Activated CD8-positive, alpha-beta T cell treated with anti-CD3 and anti-CD28 coated beads for 36 hours (primary cell): ENCODE data around the gene NTRK1. TPM values are rescaled to one million over a fixed set of nuclear protein-coding genes. Genes with fewer than 3 reads are reported as not detected.

Experiments used
- ATAC-seq: fragments of 200-7000 bp; cut with Tn5 transposase; one replicate; pipeline ENCODE4 v1.10.0; 2021; ENCODE audit warnings: mild to moderate bottlenecking, moderate library complexity
- CTCF ChIA-PET: fragments of 350-600 bp; sonication (Branson Sonifier 250); formaldehyde crosslinking; loops from one replicate; lab custom pipeline; 2021; ENCODE audit warnings: antibody characterized with exemption; lab: Charles Lee
- POLR2A ChIA-PET: fragments of 350-600 bp; sonication (Branson Sonifier 250); formaldehyde crosslinking; loops from one replicate; lab custom pipeline; 2021; ENCODE audit warnings: antibody characterized with exemption; lab: Charles Lee
- DNase-seq: peaks from one replicate; pipeline ENCODE4 v3.0.0-alpha.2; 2020
- H3K27ac Mint-ChIP-seq: one replicate; pipeline ENCODE4 v1.8.0; 2021; ENCODE audit warnings: mild to moderate bottlenecking, mixed read lengths
- H3K27me3 Mint-ChIP-seq: one replicate; pipeline ENCODE4 v1.8.0; 2021; ENCODE audit warnings: mixed read lengths
- H3K36me3 Mint-ChIP-seq: one replicate; pipeline ENCODE4 v1.8.0; 2021; ENCODE audit warnings: low read depth, mixed read lengths
- H3K4me1 Mint-ChIP-seq: one replicate; pipeline ENCODE4 v1.8.0; 2021; ENCODE audit warnings: low read depth, mixed read lengths
- H3K4me3 Mint-ChIP-seq: one replicate; pipeline ENCODE4 v1.8.0; 2021; ENCODE audit warnings: mild to moderate bottlenecking, moderate library complexity, mixed read lengths
- H3K9me3 Mint-ChIP-seq: one replicate; pipeline ENCODE4 v1.8.0; 2021; ENCODE audit warnings: mixed read lengths
- intact Hi-C: fragments of 100-400 bp; cut with micrococcal nuclease; formaldehyde crosslinking; loops from one replicate; pipeline ENCODE4 v1.10.0; 2022
- total RNA-seq, 2 experiments: library from RNA; stranded (reverse); gene quantifications; one replicate each; pipeline ENCODE4 v1.2.3, GENCODE V29; 2021
- TF ChIP-seq, protein P1 (sequence below): fragments of 200-600 bp; IDR thresholded peaks from one replicate; pipeline ENCODE4 v1.8.0; 2022; ENCODE audit warnings: antibody characterized with exemption, mild to moderate bottlenecking

The NTRK1 gene
- total RNA-seq, 2 experiments from 2014 or later, result 23.5 to 25.9 TPM

- ChIA-PET CTCF (interaction anchor here (0.9 to 13.7 kb wide), 24 partner anchors 9 to 307 kb away, joined by 3 to 273 read pairs (median 10); partner anchors contain the start of genes INSRR, ISG20L2, METTL25B and NTRK1), POLR2A (interaction anchor here (1.0 kb wide), 2 partner anchors 13 to 29 kb away, joined by 3 read pairs; no protein-coding TSS in a partner anchor)
- no peak for ATAC-seq
- TF ChIP-seq, protein P1, sequence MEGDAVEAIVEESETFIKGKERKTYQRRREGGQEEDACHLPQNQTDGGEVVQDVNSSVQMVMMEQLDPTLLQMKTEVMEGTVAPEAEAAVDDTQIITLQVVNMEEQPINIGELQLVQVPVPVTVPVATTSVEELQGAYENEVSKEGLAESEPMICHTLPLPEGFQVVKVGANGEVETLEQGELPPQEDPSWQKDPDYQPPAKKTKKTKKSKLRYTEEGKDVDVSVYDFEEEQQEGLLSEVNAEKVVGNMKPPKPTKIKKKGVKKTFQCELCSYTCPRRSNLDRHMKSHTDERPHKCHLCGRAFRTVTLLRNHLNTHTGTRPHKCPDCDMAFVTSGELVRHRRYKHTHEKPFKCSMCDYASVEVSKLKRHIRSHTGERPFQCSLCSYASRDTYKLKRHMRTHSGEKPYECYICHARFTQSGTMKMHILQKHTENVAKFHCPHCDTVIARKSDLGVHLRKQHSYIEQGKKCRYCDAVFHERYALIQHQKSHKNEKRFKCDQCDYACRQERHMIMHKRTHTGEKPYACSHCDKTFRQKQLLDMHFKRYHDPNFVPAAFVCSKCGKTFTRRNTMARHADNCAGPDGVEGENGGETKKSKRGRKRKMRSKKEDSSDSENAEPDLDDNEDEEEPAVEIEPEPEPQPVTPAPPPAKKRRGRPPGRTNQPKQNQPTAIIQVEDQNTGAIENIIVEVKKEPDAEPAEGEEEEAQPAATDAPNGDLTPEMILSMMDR, result no peak
- no peak overlapping the region for H3K27ac Mint-ChIP-seq
- DNase-seq, result no peak
- H3K27me3 Mint-ChIP-seq, result peaks cover 44% of the 10 kb centered on the region
- no peak overlapping the region for H3K4me3 Mint-ChIP-seq
- H3K36me3 Mint-ChIP-seq, result no peaks in the 10 kb centered on the region
- H3K9me3 Mint-ChIP-seq, result no peaks in the 10 kb centered on the region
- intact Hi-C loops, result loop anchor here (5.0 kb wide), 1 partner anchor 53 kb away; the partner anchor contains the start of gene PEAR1
- H3K4me1 Mint-ChIP-seq, result peaks cover 40% of the 10 kb centered on the region
Observed at GRCh38 chr1:156839426-156840109, 21.1 kb upstream of the NTRK1 start.

GRCh38 chr1:156840186-156840897 lies 20.3 kb upstream of the NTRK1 start:
- POLR2A ChIA-PET, result interaction anchor here (1.0 kb wide), 1 partner anchor 12 kb away, joined by 3 read pairs; no protein-coding TSS in a partner anchor
- no peak for ATAC-seq

GRCh38 chr1:156840898-156841279 lies 19.8 kb upstream of the NTRK1 start:
- Mint-ChIP-seq H3K27me3 (peaks cover 53% of the 10 kb centered on the region), H3K9me3 (no peaks in the 10 kb centered on the region), H3K4me1 (peaks cover 39% of the 10 kb centered on the region), H3K4me3 (no peak overlapping the region), H3K27ac (no peak overlapping the region), H3K36me3 (no peaks in the 10 kb centered on the region)
- ChIA-PET POLR2A (interaction anchor here (0.6 kb wide), 1 partner anchor 18 kb away, joined by 3 read pairs; no protein-coding TSS in a partner anchor), CTCF (interaction anchor here (1.2 to 13.7 kb wide), 3 partner anchors 20 to 87 kb away, joined by 4 to 273 read pairs (median 7); partner anchors contain the start of genes INSRR and NTRK1)
- DNase-seq (no peak), ATAC-seq (no peak)
- TF ChIP-seq, protein P1, result no peak
- intact Hi-C loops, result no loop called here

More at GRCh38 chr1:156840186-156840897, 20.3 kb upstream of the NTRK1 start:
- TF ChIP-seq, protein P1, result no peak
- DNase-seq, result no peak
- no peak overlapping the region for H3K4me3 Mint-ChIP-seq
- peaks cover 51% of the 10 kb centered on the region for H3K27me3 Mint-ChIP-seq
- CTCF ChIA-PET, result interaction anchor here (1.2 to 13.7 kb wide), 4 partner anchors 20 to 87 kb away, joined by 4 to 273 read pairs (median 76); partner anchors contain the start of genes INSRR, NTRK1 and PEAR1
- intact Hi-C loops, result no loop called here
- H3K27ac Mint-ChIP-seq, result no peak overlapping the region
- no peaks in the 10 kb centered on the region for H3K36me3 Mint-ChIP-seq
- no peaks in the 10 kb centered on the region for H3K9me3 Mint-ChIP-seq
- peaks cover 41% of the 10 kb centered on the region for H3K4me1 Mint-ChIP-seq

DNA sequence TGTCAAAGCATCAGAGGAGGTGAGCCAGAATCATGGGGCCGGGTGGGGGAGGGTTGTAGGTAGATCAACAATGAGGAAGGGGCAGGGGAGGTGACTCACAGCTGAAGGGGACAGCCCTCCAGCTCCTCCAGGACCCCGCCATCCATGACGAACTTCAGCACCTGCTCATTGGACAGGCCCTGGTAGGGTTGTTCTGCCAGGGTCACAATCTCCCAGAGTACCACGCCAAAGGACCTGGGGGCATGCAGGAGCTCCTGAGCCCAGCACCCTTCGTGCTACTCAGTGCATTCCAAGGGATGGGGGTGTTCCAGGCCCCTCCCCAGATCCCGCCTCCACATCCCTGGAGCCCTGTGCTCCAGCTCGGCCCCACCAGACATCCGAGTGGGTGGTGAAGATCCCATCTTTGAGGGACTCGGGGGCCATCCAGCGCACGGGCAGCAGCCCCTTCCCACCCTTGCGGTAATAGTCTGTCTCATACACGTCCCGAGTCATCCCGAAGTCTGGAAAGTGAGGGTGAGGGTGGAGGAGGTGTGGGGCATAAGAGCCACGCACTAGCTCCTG lies 19.3 kb upstream of the NTRK1 start:
- CTCF ChIA-PET, result interaction anchor here (1.2 to 13.7 kb wide), 3 partner anchors 19 to 86 kb away, joined by 4 to 273 read pairs (median 7); partner anchors contain the start of genes INSRR and NTRK1

More for the DNA sequence above, 19.3 kb upstream of the NTRK1 start:
- peaks cover 58% of the 10 kb centered on the region for H3K27me3 Mint-ChIP-seq
- no peak overlapping the region for H3K27ac Mint-ChIP-seq
- TF ChIP-seq, protein P1, result no peak
- peaks cover 38% of the 10 kb centered on the region for H3K4me1 Mint-ChIP-seq
- H3K9me3 Mint-ChIP-seq, result no peaks in the 10 kb centered on the region
- intact Hi-C loops, result no loop called here
- no peak overlapping the region for H3K4me3 Mint-ChIP-seq
- no peak for ATAC-seq
- DNase-seq, result no peak
- POLR2A ChIA-PET, result interaction anchor here (0.6 to 0.7 kb wide), 2 partner anchors 18 to 297 kb away, joined by 3 read pairs; no protein-coding TSS in a partner anchor
- no peaks in the 10 kb centered on the region for H3K36me3 Mint-ChIP-seq
